Prostate gland (tissue), 2 donors: ENCODE results near the gene ANXA2R.

Experiments
- POLR2AphosphoS5 ChIP-seq: sonication (generic); formaldehyde crosslinking; IDR thresholded peaks from one replicate; pipeline ENCODE4 v1.6.1; 2017; ENCODE audit warnings: antibody characterized with exemption
- TF ChIP-seq, protein P1 (sequence below), 4 experiments: fragments of 200-600 bp in 2 of 4; fragments of 450-650 bp in 2 of 4; sonication (generic) in 2 of 4; IDR thresholded peaks; 1 replicate in 3 of 4; 2 replicates in 1 of 4; pipeline ENCODE4 v1.5.1; 2016 to 2019; ENCODE audit warnings: antibody characterized with exemption in 4 of 4, mild to moderate bottlenecking in 2 of 4, moderate library complexity in 2 of 4

DNA sequence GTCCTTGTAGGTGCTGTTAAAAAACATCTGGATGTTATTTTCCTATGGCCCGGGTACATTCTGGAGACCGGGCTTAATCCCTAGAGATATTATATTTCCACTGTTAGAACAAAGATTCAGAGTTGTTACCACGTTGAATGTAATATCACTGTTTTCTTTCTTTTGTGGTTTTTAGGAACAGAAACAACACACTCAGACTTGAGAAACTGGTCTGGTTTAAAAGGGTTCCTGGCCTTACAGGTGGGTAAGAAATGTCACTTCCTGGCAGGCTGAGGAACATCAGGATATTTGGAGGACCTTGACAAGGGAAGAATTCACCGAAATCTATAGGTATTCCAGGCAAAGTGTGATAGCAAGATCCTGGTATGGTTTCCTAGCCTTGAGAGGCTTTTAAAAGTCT lies 10.3 kb upstream of the ANXA2R start:
- TF ChIP-seq, protein P1, sequence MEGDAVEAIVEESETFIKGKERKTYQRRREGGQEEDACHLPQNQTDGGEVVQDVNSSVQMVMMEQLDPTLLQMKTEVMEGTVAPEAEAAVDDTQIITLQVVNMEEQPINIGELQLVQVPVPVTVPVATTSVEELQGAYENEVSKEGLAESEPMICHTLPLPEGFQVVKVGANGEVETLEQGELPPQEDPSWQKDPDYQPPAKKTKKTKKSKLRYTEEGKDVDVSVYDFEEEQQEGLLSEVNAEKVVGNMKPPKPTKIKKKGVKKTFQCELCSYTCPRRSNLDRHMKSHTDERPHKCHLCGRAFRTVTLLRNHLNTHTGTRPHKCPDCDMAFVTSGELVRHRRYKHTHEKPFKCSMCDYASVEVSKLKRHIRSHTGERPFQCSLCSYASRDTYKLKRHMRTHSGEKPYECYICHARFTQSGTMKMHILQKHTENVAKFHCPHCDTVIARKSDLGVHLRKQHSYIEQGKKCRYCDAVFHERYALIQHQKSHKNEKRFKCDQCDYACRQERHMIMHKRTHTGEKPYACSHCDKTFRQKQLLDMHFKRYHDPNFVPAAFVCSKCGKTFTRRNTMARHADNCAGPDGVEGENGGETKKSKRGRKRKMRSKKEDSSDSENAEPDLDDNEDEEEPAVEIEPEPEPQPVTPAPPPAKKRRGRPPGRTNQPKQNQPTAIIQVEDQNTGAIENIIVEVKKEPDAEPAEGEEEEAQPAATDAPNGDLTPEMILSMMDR (IDR thresholded peaks at IDR 0.05) = no peak
- TF ChIP-seq POLR2AphosphoS5 = no peak
